HG02885 (cell line): ENCODE data around the gene NINJ1.
"Not testable (repeated sequence)": the region's sequence is repeated elsewhere in the genome, so short reads cannot be mapped to it uniquely, and the experiment has no call there.

Experiments
- ATAC-seq: cut with Tn5 transposase; IDR thresholded peaks from one replicate; pipeline ENCODE4 v1.9.1; 2021; ENCODE audit warnings: mild to moderate bottlenecking; ENCODE audit not compliant: unreplicated experiment, poor library complexity

The NINJ1 gene

GRCh38 chr9:93121316-93122241 is 12.5 kb downstream of the NINJ1 start:
- ATAC-seq, result no peak

- no peak for ATAC-seq
These were observed 13.2 kb downstream of the NINJ1 start for GRCh38 chr9:93120846-93121315.

DNA sequence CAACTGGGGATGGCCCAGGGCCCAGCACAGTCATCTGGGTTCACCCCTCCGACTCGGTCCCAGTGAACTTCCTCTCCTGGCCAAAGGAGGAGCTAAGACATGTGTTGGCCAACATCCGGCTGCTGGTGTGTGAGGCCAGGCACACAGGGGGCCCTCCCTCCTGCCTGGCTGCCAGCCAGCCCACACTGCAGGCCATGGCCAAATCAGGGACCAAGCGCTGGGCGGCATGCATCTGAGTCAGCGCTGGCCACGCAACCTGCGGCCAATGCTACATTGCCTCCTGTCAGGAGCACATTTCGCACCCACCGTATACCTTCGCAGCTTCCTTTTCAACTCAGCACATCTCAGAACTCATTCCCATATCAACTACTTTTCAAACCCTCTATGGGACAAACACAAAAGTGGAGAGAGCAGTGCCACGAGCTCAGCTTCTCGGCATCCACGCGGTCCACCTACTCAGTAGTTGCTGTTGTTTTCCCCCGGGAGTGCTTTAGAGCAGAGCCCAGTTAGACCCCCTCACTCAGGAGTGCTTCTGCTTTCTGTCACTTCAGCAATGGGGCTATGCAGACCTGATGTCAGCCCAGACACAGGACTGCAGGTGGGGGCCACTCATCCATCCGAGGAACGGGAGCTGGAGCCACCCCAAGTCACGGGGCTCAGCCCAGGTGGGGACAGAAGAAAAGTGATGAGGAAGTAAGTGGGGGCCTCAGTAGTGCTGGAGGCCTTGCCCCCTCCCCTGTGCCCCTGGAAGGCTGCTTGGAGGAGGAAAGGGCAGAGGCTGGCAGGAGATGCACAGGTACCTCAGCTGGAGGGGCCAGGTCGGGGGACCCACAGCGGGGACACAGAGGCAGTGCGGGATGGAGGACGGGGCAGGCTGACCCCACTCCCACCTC is 13.9 kb downstream of the NINJ1 start:
- peak; percentile 88 for ATAC-seq

- no peak for ATAC-seq
These were observed 14.4 kb downstream of the NINJ1 start for GRCh38 chr9:93119703-93119952.

DNA sequence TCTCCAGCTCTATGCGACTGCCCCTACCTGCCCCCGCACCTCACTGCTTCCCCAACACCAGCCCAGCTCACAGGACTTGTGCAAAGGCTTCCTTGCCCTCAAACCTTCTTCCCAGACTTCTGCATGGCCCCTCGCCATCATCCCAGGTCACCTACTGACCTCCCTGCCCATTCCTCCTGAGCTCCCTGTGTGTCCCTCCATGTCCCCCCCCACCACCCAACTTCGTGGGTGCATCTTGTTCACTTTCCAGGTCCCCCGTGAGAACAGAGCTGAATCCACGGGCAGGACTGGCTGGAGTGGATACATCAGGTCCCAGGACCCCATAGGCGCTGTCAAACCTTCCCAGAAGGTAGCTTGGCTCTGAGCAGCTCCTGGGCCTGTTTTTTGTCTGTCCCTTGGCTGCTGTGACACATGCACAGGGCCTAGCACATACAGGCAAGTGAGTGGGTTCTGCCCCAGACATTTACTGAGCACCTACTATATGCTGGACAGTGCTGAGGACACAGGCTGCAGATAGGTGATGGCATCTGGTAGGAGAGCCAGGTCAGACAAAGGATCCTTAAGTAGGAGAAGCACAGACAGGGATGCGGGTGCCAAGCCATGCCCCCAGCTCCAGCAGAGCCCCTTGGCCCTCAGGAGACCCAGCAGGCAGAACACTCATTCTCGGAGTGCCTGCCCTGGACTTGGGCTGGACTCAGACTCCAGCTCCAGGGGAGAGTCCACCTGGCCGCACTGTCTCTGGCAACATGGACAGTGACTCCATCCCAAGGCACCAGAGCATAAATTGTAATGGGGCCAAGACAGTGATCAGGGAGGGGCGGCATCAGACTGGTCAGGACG is 15.0 kb downstream of the NINJ1 start:
- no peak for ATAC-seq

DNA sequence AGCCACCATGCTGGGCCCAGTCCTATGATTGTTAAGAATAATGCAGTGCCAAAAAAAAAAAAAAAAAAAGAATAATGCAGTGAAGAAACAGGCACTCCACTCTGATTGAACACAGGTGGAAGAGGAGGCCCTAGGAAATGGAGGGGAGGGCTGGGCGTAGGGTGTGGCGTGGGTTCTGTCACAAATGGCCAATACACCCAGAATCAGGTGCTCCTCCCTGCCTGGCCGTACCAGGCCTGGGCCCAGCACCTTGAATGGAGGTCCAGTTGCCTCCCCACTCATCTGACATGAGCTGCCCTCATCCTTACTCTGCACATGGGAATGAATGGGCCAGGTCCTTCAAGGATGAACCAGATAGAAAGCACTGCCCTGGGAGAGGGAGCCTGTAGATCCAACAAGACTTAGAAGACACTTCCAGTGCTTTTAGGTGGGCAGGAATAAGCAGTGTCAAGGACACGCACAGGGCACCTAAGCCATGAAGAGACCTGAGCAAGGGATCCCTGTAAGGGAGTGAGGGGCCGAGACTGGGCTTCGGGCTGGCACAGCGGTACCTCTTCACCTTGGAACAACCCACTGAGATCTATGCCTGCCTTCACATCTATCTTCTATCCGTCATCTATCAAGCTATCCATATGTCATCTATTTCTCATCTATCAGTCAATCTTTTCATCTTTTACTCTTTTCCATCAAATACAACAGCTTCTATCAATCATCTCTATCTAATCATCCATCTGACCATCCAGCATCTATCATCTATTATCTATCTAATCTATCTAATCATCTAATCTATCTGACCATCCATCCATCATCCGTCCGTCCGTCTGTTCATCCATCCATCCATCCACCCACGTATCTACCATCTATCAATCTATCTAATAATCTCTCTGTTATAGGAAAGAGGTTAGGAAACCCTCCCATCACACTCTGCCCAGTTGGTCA is 15.9 kb downstream of the NINJ1 start:
- no peak for ATAC-seq

DNA sequence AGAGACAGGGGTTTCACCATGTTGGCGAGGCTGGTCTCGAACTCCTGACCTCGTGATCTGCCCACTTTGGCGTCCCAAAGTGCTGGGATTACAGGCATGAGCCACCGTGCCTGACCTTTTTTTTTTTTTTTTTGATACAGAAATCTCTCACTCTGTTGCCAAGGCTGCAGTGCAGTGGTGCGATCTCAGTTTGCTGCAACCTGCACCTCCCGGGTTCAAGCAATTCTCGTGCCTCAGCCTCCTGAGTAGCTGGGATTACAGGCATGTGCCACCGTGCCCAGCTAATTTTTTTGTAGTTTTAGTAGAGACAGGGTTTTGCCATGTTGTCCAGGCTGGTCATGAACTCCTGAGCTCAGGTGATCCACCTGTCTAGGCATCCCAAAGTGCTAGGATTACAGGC is 16.5 kb downstream of the NINJ1 start:
- not testable (repeated sequence) for ATAC-seq

DNA sequence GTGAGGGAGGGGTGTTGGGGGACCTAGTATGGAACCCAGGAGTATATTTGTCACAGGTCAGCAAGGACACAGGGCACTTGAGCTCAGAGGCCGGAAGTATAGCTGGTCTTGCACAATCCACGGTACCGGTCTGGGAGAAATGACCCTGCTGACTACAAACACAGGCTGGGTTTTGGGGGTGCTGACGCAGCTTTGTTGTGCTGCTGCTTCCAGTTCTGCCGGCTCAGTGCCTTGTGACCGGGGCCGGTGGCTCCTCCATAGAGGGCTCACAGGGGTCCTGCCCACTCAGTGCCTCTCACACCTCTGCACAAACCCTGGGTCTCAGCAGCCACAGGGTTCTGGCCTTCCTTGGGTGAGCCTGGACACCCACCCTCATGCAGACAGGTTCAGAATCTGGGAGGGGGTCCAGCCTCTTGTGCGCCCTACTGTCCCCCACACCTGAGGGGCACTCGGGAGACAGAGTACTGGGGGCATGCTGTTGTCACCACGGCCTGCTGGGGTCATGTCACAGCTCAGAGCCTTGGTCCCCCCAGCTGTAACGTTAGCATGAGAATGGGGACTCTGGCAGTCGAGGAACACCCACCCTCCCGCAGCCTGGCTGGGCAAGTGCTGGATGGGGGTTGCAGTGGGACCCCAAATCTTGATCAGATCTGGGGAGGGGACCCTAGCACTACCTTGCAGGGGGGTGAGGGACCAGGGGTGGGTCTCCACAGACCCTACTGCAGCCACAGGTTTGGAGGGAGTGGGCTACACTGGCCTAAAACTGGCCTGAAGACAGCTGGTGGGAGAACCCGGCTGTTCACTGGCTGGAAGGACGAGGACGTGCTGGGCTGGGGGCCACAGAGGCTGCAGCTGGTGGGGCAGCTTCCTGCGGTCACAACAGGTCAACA is 17.7 kb downstream of the NINJ1 start:
- ATAC-seq, result no peak

GRCh38 chr9:93115486-93116071 is 18.5 kb downstream of the NINJ1 start:
- ATAC-seq, result no peak

- ATAC-seq, result no peak
These were observed 19.1 kb downstream of the NINJ1 start for GRCh38 chr9:93114984-93115335.

DNA sequence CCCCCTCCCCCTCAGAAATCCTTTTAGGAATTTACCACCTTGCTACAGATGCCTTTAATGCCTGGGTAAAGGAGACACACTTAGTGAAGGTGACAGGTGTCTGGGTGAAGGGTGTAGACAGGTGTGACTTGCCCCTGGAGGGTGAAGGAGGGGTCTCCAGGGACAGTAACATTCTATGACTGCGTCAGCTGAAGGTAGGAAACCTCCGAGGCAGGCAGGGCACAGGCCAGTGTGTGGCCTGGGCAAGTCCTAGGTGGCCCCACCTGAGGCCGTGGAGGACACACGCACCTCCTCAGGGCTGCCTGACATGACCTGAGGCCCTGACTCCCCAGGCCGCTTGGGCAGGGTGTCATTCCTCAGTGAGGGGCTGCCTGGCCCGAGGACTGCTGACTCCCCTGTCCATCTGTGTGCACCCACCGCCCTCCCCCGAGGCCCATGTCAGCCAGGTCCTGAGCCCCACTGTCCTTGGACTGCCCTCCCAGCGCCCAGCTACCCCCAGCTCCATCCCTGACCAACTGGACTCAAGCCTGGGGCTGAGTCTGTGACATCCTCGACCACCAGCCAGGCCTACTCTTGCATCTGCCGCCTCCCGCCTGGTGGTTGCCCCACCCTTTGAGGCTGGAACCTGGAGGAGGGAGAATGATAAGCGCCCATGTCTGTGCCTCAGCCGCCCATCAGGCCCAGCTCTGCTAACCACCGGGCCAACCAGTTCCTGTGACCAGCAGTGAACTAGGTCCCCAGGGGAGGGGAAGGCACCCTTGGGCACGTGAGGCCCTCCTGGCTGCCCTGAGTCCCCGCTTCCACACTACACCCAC is 19.7 kb downstream of the NINJ1 start:
- no peak for ATAC-seq

GRCh38 chr9:93112864-93113389 is 21.1 kb downstream of the NINJ1 start:
- ATAC-seq, result no peak

- no peak for ATAC-seq
These were observed 21.8 kb downstream of the NINJ1 start for GRCh38 chr9:93112116-93112863.

DNA sequence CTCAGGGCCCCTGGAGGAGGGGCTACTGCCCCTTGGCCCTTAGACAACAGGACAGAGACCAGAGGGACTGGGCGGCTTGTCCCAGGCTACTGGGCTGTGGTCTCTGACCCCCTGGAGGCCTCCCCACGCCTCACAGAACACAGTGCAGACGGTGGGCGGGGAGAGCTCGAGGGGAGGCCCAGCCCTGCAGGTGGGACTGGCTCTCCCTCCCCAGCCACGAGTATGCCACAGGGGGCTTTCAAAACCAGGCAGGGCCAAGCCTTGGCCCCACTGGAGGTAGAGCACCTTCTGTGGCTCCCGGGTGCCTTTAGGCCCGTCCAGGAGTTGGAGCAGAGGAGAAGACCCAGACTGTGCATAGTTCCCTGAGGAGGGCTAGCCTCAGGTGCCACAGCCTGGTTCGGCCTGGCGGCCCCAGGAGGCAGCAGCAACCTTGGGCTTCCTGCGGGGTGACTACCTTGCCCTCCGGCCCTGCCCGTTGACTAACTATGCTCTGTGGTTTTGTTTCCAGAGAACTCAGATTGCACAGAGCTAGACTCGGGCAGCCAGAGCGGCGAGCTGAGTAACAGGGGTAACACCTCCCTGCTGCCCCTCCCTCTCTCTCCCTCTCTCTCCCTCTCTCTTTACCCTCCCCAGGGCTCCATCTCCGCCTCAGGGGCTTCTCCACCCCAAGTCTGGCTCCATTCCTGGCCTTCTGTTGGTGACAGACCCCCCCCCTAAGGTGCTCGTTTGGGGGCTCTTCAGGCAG is 22.5 kb downstream of the NINJ1 start:
- ATAC-seq, result no peak

GRCh38 chr9:93111001-93111370 is 23.1 kb downstream of the NINJ1 start:
- ATAC-seq, result no peak
